NCI-H2107 treated with DMSO at 0.1 percent for 48 hours (cell line): ENCODE results near the gene ESYT1.

Experiments
- DNase-seq: peaks from one replicate; lab custom pipeline; 2025; ENCODE audit not compliant: unreplicated experiment; lab: John Stamatoyannopoulos, UW

ESYT1 gene

GRCh38 chr12:56186957-56187356 is 58.9 kb downstream of the ESYT1 start:
- DNase-seq = no peak

GRCh38 chr12:56188131-56188777 is 60.2 kb downstream of the ESYT1 start:
- no peak for DNase-seq

DNA sequence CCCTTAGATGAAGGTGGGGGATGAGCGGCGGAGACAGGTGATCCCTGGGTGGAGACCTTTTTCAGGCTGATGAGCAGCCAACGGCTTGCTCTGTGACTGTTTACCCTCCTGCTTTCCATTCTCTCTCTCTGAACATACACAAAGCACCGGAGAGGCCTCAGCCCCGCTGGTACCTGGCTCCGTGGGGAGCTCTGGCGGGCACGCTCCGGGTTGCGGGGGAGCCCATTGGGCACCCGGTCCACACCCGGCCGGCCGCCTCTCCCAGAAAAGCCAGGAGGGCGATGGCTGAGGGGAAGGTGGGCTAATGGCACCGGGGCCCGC is 60.7 kb downstream of the ESYT1 start:
- no peak for DNase-seq

DNA sequence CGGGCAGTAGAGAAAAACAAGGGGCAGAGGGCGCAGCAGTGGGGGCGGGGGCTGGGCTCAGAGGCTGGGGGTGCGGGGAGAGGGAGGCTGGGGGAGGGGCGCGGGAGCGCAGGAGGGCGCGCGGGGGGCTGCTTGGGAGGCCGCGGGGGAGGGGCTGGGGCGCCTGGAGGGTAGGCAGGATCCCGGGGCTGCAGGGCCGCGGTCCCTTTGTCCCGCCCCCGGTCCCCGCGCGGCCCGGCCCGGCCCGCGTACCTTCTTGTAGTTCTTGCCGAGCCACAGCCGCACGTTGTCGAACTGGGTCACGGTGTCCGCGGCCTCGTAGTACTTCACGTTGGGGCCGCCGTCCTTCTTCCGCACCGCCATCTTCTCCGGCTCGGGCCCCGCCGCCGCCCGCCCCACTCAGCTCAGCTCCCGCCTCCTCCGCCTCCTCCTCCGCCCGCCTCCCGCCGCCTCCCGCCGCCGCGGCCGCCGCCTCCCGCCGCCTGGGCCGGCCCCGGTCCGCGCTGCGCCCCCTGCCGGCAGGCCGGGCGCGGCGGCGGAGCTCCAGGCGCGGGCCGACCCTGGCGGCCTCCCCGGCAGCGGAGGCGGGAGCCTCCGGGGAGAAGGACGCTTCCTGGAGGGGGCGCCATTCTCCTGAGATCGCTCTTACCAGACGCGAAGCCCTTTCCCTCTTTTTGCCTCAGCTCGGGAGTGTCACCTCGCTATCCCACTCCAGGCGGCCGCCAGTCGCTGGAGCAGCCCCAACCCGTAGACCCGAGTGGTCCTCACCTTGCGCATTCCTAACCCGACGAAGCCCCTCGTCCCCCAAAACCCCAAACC is 61.2 kb downstream of the ESYT1 start, which contains the start of gene SMARCC2:
Gene SMARCC2, minus strand, starts transcription at position 385 of the 819 bp plus-strand sequence. Its CDS starts 22 bp downstream, at position 363.
- peak; percentile 71 for DNase-seq

DNA sequence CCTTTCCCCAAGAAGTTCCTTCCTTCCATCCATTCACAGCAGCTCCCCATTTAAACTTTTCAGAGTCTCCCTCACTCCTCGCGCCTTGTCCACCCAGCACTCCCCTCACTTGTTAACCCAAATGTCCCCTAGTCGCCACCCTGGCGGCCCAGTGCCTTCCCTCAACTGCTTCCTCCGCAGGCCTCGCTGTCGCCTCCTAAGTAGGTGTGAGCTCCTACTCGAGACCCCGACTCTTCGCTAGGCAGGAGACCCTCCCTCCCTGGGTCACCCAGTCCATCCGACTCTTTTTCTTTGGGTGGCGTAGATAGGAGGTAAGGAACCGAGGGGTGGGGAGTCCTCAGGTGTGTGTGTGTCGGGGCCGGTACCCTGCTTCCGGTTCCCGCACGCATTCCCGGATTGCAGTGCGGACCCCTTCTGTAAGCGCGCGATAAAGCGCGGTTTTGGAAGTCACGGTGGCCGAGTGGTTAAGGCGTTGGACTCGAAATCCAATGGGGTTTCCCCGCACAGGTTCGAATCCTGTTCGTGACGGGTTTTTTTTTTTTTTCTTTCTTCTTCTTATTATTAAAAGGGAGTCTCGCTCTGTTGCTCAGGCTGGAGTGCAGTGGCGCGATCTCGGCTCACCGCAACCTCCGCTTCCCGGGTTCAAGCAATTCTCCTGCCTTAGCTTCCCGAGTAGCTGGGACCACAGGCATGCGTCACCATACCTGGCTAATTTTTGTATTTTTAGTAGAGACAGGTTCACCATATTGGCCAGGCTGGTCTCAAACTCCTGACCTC is 62.0 kb downstream of the ESYT1 start:
- DNase-seq = peak; percentile 73

DNA sequence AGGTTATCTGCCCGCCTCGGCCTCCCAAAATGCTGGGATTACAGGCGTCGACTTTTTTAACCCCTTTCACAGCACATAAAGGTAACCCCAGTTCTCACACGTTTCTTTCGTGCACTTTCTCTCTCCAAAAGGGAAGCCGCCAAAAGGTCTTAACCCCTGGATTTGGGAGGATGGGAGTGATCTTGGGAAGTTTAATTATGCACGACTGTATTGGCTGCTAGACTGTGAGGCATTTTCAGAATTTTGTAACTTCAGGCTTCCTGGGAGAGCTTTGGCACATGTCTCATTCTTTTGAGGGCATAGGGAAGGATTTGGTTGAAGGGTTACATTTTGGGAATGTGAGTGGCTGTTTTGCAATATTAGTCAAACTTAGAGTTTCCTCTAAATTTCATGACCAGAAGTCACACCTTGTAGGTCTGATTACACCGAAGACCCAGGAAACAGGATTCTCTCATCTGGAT is 62.7 kb downstream of the ESYT1 start:
- DNase-seq = no peak

- DNase-seq = no peak
These were observed 64.5 kb downstream of the ESYT1 start for GRCh38 chr12:56192582-56192981.

DNA sequence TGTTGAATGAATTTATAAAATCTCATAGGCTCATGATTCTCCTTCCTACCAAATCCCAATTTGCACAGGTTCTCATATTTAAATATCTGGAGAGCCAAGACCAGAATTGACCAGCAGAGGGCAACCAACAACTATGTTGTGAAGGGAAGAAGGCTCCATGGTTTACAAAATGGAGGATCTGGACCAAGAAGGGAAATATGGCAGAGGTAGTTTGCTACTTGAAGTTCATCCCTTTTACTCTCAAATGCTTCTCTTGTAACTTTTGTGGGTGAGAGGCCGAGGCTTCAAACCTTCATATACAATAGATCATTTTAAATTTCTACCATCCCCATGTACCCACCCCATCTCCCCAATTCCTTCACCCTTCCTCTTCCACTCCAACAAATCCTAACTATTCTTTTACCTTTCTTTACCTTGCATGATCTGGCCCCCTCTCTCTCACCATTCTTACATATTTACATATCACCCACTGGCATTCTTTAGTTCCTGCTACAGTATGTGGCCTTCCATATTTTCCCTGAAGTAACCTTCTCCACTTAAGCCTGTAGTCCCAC is 65.0 kb downstream of the ESYT1 start:
- peak; percentile 90 for DNase-seq
